Measurements from ENCODE around the gene IL12A.

IL12A gene

DNA sequence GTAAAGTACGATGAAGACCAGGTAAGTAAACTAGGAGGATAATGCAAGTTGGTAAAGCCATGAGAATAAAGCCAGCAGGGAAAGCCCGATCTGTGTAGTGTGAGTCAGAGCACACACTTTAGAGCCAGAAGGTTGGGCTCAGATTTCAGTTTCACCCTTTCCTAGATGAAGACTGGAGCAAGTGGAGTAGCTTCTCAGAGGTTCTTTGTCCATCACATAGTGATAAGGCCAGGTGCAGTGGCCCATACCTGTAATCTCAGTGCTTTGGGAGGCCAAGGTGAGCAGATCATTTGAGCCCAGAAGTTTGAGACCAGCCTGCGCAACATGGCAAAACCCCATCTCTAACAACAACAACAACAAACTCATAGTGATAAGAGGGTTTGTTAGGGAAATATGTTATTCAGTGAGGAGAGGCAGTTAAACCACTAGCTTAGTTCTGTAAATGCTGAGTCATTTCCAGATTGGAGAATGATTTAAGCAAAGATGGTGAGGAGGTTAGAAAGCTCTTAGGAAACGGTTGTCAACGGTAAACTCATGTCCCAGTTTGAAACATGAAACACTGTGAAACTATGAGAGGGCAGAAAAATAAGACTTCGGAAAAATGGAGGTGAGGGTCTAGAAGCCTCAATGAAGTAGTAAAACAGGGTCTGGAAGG, 39.0 kb downstream of the IL12A start:
- no peak for DNase-seq (ENCODE audit: low spot score)

DNA sequence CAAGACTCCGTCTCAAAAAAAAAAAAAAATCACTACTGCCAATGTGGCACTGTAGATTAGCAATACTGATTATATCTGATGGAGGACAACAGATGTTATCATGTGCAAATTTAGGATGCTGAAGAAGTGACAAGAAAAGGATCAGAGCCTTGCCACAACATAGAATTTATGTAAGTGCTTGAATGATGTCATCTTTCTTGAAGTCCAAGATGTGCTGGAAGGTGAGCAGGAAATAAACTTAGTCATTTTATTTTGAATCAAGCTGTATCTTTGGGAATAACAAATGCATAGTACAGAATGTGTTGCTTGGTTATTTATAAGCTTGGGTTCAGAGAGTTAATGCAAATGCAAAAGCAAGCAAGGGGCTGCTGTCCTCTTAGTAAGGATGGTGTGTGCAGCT, 47.1 kb downstream of the IL12A start:
- DNase-seq (ENCODE audit: low spot score): no peak

DNA sequence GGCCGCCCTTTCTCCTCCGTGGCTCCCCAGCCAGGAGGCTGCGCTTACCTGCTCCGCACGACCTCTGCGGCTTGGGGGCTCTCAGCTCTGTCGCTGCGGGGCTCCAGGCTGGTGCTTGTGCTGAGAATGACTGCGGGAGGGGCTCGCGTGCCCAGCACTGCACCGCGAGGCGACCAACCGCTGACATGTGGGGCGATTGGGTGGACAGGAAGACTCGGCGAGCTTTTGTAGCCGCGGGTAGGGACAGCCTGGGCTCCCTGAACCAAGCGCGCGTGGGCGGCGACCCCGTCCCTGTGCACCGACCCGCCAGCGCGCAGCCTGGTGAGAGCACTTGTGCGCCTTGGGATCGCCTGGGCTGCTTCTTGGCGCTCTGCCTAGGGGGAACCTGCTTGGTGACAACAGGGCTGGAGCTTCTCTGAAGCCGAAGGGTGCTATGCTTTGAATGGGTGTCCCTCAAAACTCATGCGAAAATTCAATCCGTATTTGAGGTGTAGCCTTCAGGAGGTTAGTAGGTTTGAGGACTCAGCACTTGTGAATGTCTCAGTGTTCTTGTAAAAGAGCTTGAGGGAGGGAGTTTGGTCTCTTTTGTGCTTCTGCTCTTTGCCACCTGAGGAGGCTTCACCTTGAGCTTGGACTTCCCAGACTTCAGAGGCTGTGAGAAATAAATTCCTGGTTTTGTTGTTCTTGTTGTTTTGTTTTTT, 50.4 kb downstream of the IL12A start:
- DNase-seq (ENCODE audit: low spot score): no peak

DNA sequence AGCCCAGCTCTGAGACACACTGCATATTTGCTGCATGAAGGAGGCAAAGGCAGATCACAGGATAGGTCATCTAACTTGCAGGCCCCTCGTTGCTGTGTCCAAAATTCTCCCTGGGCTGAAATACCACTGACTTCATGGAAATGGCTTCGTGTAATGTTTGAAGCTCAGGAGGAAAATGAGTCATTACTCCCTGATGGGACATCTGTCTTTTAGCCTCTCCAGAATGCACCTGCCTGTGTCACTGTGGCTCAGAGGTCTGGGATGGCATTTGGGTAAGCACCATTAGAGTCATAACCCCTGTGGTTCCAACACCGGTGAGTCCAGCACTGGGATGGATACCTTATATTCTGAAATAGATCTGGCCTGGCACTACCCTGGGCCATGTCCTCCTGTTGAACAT, 51.5 kb downstream of the IL12A start:
- no peak for DNase-seq (ENCODE audit: low spot score)

DNA sequence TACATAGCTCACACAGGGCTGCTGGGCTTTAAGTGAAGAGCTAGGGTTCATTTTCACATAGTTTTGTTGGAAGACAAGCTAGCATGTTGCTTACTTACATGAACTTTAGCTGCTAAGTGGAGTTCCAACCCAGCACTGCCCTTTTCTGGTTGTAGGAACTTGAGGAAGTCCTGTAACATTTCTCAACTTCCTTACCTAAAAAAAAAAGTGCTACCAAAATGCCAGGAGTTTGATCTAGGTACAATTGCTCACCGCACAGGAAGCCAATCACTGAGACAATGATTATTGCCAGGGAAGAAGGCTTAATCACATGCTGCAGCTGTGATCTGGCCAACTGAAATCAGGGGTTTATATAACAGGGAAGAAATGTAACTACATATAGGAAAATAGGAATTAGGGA, 52.8 kb downstream of the IL12A start:
- DNase-seq (ENCODE audit: low spot score): no peak

DNA sequence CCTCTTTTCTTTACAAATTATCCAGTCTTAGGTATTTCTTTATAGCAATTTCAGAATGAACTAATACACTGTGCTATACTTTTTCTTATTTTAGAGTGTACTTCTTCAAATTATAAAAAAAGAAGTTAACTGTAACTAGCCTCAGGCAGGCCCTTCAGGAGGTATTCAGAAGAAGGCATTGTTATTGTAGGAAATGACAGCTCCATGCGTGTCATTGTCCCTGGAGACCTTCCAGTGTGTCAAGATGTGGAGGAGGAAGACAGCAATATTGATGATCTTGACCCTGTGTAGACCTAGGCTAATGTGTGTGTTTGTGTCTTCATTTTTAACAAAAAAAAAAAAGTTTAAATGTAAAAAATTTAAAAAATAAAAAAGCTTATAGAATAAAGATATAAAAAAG, 55.5 kb downstream of the IL12A start:
- DNase-seq (ENCODE audit: low spot score): no peak

Data from left forelimb (tissue), 1 donor.